Endothelial cell of umbilical vein (primary cell): ENCODE data around the gene SGO1. TPM values are rescaled to one million over a fixed set of nuclear protein-coding genes. Genes with fewer than 3 reads are reported as not detected.

ENCODE experiments used
- BruUV-seq: library from RNA; stranded (reverse); fragments of 400-500 nt; replicated peaks from 2 replicates; lab custom pipeline; 2021; lab: Mats Ljungman, UMichigan
- CTCF ChIA-PET: fragments of 300-600, 350-600 bp; sonication (Branson Sonifier 250); formaldehyde crosslinking; loops from one replicate; lab custom pipeline; 2021; ENCODE audit warnings: antibody characterized with exemption, inconsistent platforms; lab: Charles Lee
- POLR2A ChIA-PET: fragments of 300-600, 350-600 bp; sonication (Branson Sonifier 250); formaldehyde crosslinking; loops from one replicate; lab custom pipeline; 2021; ENCODE audit warnings: antibody characterized with exemption, inconsistent platforms; lab: Charles Lee
- DNase-seq: peaks from one replicate; pipeline ENCODE4 v3.0.0-alpha.2; 2011; ENCODE audit warnings: low read depth, low spot score
- FAIRE-seq: peaks from 2 replicates; lab custom pipeline; 2011; peaks lifted over from hg19 to GRCh38; lab: Jason Lieb, UNC
- H2AFZ ChIP-seq: 2 replicates; pipeline ENCODE4 v1.6.0; 2012; ENCODE audit warnings: low read depth, low read length, control low read depth, inconsistent platforms
- H3K27ac ChIP-seq: 2 replicates; pipeline ENCODE4 v1.5.1; 2011; ENCODE audit warnings: low read depth, mild to moderate bottlenecking, control low read depth, low read length, moderate library complexity; ENCODE audit not compliant: insufficient read depth
- H3K27me3 ChIP-seq, 2 experiments: 2 replicates each; pipeline versions ENCODE4 v1.6.0 to v1.6.1; 2011; ENCODE audit warnings: low read length in 2 of 2, mixed read lengths in 1 of 2; ENCODE audit not compliant: control insufficient read depth in 2 of 2, insufficient read depth in 2 of 2
- H3K36me3 ChIP-seq, 2 experiments: 2 replicates in 1 of 2; 3 replicates in 1 of 2; pipeline ENCODE4 v1.5.1; 2011; ENCODE audit warnings: low read length in 2 of 2, mild to moderate bottlenecking in 1 of 2, moderate library complexity in 1 of 2; ENCODE audit not compliant: control insufficient read depth in 2 of 2, insufficient read depth in 2 of 2; ENCODE audit errors: extremely low read depth in 1 of 2
- H3K4me1 ChIP-seq: 3 replicates; pipeline ENCODE4 v1.5.1; 2011; ENCODE audit warnings: mild to moderate bottlenecking, low read length; ENCODE audit not compliant: control insufficient read depth, insufficient read depth; ENCODE audit errors: extremely low read depth
- H3K4me2 ChIP-seq: 2 replicates; pipeline ENCODE4 v1.6.1; 2011; ENCODE audit warnings: low read length, control low read depth, mixed read lengths; ENCODE audit not compliant: insufficient read depth
- H3K4me3 ChIP-seq, 3 experiments: fragments of 200-600 bp in 1 of 3; sonication (generic), shearing (Covaris generic) in 1 of 3; replicated peaks in 1 of 3; 2 replicates each; pipeline ENCODE4 v1.5.1; 2011 to 2016; ENCODE audit warnings: control low read depth in 3 of 3, low read length in 3 of 3, mild to moderate bottlenecking in 2 of 3, inconsistent platforms in 1 of 3, low read depth in 1 of 3, moderate library complexity in 1 of 3; ENCODE audit not compliant: insufficient read depth in 1 of 3
- H3K79me2 ChIP-seq: 2 replicates; pipeline ENCODE4 v1.6.0; 2012; ENCODE audit warnings: low read length, inconsistent platforms; ENCODE audit not compliant: control insufficient read depth, insufficient read depth
- H3K9ac ChIP-seq: replicated peaks from 2 replicates; pipeline ENCODE3; 2011; ENCODE audit warnings: low read length, control low read depth; ENCODE audit not compliant: insufficient read depth; ENCODE audit errors: extremely low read depth
- H3K9me1 ChIP-seq: replicated peaks from 3 replicates; pipeline ENCODE4 v1.6.0; 2011; ENCODE audit warnings: mild to moderate bottlenecking, low read length; ENCODE audit not compliant: control insufficient read depth, insufficient read depth; ENCODE audit errors: extremely low read depth
- H3K9me3 ChIP-seq: replicated peaks from 2 replicates; pipeline ENCODE4 v1.5.1; 2012; ENCODE audit warnings: low read length, inconsistent platforms; ENCODE audit not compliant: control insufficient read depth, insufficient read depth
- H4K20me1 ChIP-seq: replicated peaks from 2 replicates; pipeline ENCODE3; 2011; ENCODE audit warnings: mild to moderate bottlenecking, low read length; ENCODE audit not compliant: control insufficient read depth, insufficient read depth; ENCODE audit errors: extremely low read depth
- EZH2 ChIP-seq: IDR thresholded peaks from 2 replicates; pipeline ENCODE4 v1.6.1; 2012; ENCODE audit warnings: borderline replicate concordance, low read depth, mild to moderate bottlenecking, moderate library complexity, low read length, inconsistent platforms; ENCODE audit not compliant: severe bottlenecking
- FOS ChIP-seq: IDR thresholded peaks from 2 replicates; pipeline ENCODE4 v1.6.1; 2011; ENCODE audit warnings: mild to moderate bottlenecking, low read length, moderate library complexity, borderline replicate concordance; ENCODE audit not compliant: insufficient read depth
- GATA2 ChIP-seq: IDR thresholded peaks from 2 replicates; pipeline ENCODE4 v1.7.0; 2011; ENCODE audit warnings: low read depth, mild to moderate bottlenecking, moderate library complexity, mixed read lengths, low read length; ENCODE audit not compliant: insufficient read length, insufficient read depth
- JUN ChIP-seq: IDR thresholded peaks from 2 replicates; pipeline ENCODE4 v1.6.1; 2011; ENCODE audit warnings: borderline replicate concordance, low read depth; ENCODE audit not compliant: insufficient read length, insufficient read depth
- MYC ChIP-seq: IDR thresholded peaks from one replicate; pipeline ENCODE4 v1.6.1; 2011; ENCODE audit warnings: mild to moderate bottlenecking, low read depth, low read length
- POLR2A ChIP-seq: IDR thresholded peaks from 2 replicates; pipeline ENCODE4 v1.6.1; 2012; ENCODE audit warnings: low read depth, mild to moderate bottlenecking, control low read depth, low read length
- POLR2AphosphoS5 ChIP-seq: IDR thresholded peaks from 2 replicates; pipeline ENCODE4 v1.6.1; 2012; ENCODE audit warnings: low read depth, mild to moderate bottlenecking, control low read depth, low read length, moderate library complexity; ENCODE audit not compliant: insufficient read depth
- dilution Hi-C: fragments of 300-500 bp; cut with MboI; formaldehyde crosslinking; loops from one replicate; pipeline ENCODE4 v1.15.0; 2019; ENCODE audit warnings: low sequenced_read_pairs; ENCODE audit not compliant: extremely low pct_ligation_motif_present
- intact Hi-C: fragments of 100-400 bp; cut with micrococcal nuclease; formaldehyde crosslinking; loops from one replicate; pipeline ENCODE4 v1.10.0; 2022
- polyA plus RNA-seq, 4 experiments: library from polyadenylated mRNA; depleted of rRNA in 3 of 4; stranded (reverse) in 3 of 4; unstranded in 1 of 4; fragments of >200 nt; gene quantifications; 2 replicates each; pipeline versions ENCODE4 v1.2.1 to v1.2.3, GENCODE V29; 2011 to 2012; ENCODE audit warnings: missing spikeins in 1 of 4
- total RNA-seq: library from RNA; stranded (reverse); gene quantifications from 2 replicates; pipeline ENCODE4 v1.2.3, GENCODE V29; 2021
- TF ChIP-seq, protein P1 (sequence below), 2 donors: IDR thresholded peaks; 1 replicate in 1 of 2; 2 replicates in 1 of 2; pipeline ENCODE4 v1.5.1; 2011; ENCODE audit warnings: low read length in 2 of 2, mild to moderate bottlenecking in 2 of 2, moderate library complexity in 2 of 2, control low read depth in 1 of 2, inconsistent platforms in 1 of 2, low read depth in 1 of 2; ENCODE audit not compliant: insufficient read depth in 1 of 2; ENCODE audit errors: extremely low read depth in 1 of 2
- TF ChIP-seq, protein P2 (sequence below): IDR thresholded peaks from 2 replicates; pipeline ENCODE4 v1.6.1; 2011; ENCODE audit not compliant: insufficient read depth, insufficient read length

SGO1 gene
- total and polyA plus RNA-seq, 2 donors (not counting 3 experiments of a cell fraction or from before 2014, with no cell fraction given), result 2.0 to 21.7 TPM

GRCh38 chr3:20190991-20191390 is 5.0 kb upstream of the SGO1 start:
- CTCF ChIA-PET, result interaction anchor here (1.1 kb wide), 1 partner anchor 1704 kb away, joined by 3 read pairs; no protein-coding TSS in a partner anchor
- no peak overlapping the region for H3K4me3 ChIP-seq

More at GRCh38 chr3:20190991-20191390, 5.0 kb upstream of the SGO1 start:
- POLR2A ChIA-PET, result no interaction called here
- Histone ChIP-seq H4K20me1 (no peaks in the 10 kb centered on the region), H3K27ac (no peak overlapping the region), H3K4me1 (peaks cover 7% of the 10 kb centered on the region), H3K9me1 (no peaks in the 10 kb centered on the region), H3K36me3 (no peaks in the 10 kb centered on the region), H3K27me3 (no peaks in the 10 kb centered on the region), H3K79me2 (no peaks in the 10 kb centered on the region), H3K9ac (no peak overlapping the region), H3K9me3 (no peaks in the 10 kb centered on the region), H3K4me2 (no peak overlapping the region), H2AFZ (no peak overlapping the region)
- dilution Hi-C loops (no loop called here), intact Hi-C loops (no loop called here)
- TF ChIP-seq GATA2, result no peak
- TF ChIP-seq, protein P1, sequence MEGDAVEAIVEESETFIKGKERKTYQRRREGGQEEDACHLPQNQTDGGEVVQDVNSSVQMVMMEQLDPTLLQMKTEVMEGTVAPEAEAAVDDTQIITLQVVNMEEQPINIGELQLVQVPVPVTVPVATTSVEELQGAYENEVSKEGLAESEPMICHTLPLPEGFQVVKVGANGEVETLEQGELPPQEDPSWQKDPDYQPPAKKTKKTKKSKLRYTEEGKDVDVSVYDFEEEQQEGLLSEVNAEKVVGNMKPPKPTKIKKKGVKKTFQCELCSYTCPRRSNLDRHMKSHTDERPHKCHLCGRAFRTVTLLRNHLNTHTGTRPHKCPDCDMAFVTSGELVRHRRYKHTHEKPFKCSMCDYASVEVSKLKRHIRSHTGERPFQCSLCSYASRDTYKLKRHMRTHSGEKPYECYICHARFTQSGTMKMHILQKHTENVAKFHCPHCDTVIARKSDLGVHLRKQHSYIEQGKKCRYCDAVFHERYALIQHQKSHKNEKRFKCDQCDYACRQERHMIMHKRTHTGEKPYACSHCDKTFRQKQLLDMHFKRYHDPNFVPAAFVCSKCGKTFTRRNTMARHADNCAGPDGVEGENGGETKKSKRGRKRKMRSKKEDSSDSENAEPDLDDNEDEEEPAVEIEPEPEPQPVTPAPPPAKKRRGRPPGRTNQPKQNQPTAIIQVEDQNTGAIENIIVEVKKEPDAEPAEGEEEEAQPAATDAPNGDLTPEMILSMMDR (IDR thresholded peaks at IDR 0.05; ENCODE audit: extremely low read depth in 1 of 2, insufficient read depth in 1 of 2, low read depth in 1 of 2, low read length in 2 of 2), result no peak
- TF ChIP-seq FOS, result no peak
- no peak for TF ChIP-seq JUN
- TF ChIP-seq EZH2, result no peak
- TF ChIP-seq, protein P2, sequence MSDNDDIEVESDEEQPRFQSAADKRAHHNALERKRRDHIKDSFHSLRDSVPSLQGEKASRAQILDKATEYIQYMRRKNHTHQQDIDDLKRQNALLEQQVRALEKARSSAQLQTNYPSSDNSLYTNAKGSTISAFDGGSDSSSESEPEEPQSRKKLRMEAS, result no peak
- TF ChIP-seq MYC, result no peak
- TF ChIP-seq POLR2AphosphoS5, result no peak
- no peak for TF ChIP-seq POLR2A
- no TSS peak for BruUV-seq
- no peak for DNase-seq
- no peak for FAIRE-seq
